ENCODE results near the gene IGFALS.
"Not testable (repeated sequence)": the region's sequence is repeated elsewhere in the genome, so short reads cannot be mapped to it uniquely, and the experiment has no call there.

The IGFALS gene

DNA sequence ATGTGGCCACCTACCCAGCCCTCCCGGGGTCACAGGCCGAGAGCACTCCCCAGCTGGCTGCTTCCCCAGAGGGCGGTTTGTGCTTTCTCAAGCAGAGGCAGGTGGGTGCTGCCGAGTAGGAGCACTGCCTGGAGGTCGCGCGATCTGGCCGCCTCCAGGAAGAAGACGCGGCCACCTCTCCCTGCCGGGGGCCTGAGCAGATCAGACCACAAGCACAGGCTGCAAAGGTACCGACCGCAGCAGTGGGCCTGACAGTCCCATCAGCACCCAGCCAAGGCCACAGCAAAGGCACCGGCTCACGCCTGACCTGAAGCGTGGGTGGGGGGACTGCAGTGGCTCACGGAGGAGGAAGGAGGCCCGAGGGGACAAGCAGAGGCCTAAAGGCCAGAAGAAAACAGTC, 15.2 kb upstream of the IGFALS start:
- no peak overlapping the region for H3K27ac Mint-ChIP-seq
- no peaks in the 10 kb centered on the region for H3K27me3 Mint-ChIP-seq
- H3K36me3 Mint-ChIP-seq, result peaks cover 8% of the 10 kb centered on the region
- no peaks in the 10 kb centered on the region for H3K9me3 Mint-ChIP-seq (ENCODE audit: low read depth)
- no peak overlapping the region for H3K4me3 Mint-ChIP-seq
- H3K4me1 Mint-ChIP-seq (ENCODE audit: low read depth), result peaks cover 10% of the 10 kb centered on the region

DNA sequence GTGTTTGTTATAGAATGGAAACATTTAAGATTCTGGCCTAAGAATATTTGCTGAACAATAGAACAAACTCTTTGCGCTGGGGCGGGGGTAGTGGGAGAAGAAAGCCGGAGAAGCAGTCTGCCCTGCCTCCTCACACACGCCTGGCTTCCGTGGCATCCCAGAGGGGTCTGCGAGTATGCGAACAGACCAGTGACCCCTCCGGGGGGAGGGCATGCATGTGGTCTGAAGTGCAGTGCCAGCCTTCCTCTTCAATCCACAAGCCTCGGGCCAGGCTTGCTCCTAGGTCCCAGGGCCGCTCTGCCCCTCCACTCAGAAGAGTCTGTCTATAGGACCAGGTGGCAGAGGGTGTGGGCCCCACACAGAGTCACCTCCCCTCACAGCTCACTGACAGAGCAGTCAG, 14.1 kb upstream of the IGFALS start:
- Mint-ChIP-seq H3K27me3 (no peaks in the 10 kb centered on the region), H3K4me3 (no peak overlapping the region), H3K27ac (no peak overlapping the region), H3K36me3 (peaks cover 8% of the 10 kb centered on the region), H3K9me3 (ENCODE audit: low read depth) (no peaks in the 10 kb centered on the region), H3K4me1 (ENCODE audit: low read depth) (peaks cover 3% of the 10 kb centered on the region)

DNA sequence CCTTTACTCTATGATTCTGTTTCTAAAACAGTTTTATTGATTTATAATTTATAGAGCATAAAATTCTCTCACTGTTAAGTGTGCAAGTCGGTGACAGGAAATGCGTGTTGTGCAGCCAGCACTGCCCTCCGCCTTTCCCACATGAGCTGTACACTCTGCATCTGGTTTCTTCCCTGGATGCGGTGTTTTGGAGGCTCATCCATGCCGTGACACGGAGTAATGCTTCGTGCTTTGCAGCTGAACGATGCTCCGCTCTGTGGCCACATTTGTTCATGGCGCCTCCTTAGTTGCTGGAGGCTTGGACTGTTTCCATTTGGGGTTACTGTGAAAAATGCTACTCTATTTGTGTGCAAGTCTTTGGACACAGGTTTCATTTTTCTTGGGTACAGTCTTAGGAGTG, 7.2 kb upstream of the IGFALS start:
- peaks cover 5% of the 10 kb centered on the region for H3K36me3 Mint-ChIP-seq
- H3K4me1 Mint-ChIP-seq (ENCODE audit: low read depth), result peaks cover 2% of the 10 kb centered on the region
- no peak overlapping the region for H3K4me3 Mint-ChIP-seq
- H3K27me3 Mint-ChIP-seq, result no peaks in the 10 kb centered on the region
- no peaks in the 10 kb centered on the region for H3K9me3 Mint-ChIP-seq (ENCODE audit: low read depth)
- H3K27ac Mint-ChIP-seq, result no peak overlapping the region

DNA sequence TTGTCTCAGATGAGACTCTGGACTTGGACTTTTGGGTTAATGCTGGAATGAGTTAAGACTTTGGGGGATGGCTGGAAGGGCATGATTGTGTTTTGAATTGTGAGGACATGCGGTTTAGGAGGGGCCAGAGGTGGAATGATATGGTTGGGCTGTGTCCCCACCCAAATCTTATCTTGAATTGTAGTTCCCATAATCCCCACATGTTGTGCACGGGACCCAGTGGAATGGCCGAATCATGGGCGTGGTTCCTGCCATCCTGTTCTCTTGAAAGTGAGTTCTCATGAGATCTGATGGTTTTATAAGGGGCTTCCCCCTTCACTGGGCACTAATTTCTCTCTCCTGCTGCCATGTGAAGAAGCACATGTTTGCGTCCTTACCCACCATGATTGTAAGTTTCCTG, 5.8 kb upstream of the IGFALS start:
- H3K9me3 Mint-ChIP-seq (ENCODE audit: low read depth); H3K27me3 Mint-ChIP-seq; H3K27ac Mint-ChIP-seq; H3K4me1 Mint-ChIP-seq (ENCODE audit: low read depth); H3K36me3 Mint-ChIP-seq; H3K4me3 Mint-ChIP-seq: not testable (repeated sequence)

DNA sequence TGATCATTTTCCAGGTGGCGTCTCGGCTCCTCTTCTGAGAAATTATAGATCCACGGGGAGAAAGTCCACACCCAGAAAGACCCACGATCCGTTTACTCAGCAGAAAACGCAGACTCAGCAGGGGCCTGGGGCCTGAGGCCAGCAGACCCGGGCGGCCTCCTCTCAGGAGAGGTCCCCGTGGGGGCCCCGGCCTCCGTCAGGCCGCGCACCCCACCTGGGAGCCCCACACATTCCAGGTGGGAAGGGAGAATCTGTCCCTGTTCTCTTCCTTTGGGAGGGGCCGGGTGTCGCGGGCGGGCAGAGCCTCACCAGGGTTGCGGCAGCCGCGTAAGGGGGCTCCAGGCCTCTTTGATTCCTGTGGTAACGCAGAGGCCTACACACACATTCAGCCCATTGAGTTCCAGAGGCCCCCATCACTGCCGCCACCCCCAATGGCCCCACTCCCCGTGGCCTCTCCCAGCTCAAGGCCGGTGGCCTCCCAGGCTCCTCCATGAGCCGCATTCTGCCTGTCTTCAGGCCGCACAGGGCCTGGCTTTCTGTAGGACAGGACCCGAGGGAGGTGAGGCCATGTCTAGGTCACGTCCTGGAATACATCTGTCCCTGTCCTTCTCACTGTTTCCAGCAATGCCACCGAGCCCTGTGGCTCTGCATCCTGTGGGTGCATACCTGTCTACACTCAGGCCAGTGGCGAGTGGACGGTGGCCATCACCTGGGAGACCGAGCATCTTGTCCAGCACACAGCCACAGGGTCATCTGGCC, 1.6 kb upstream of the IGFALS start:
- Mint-ChIP-seq H3K4me3 (no peak overlapping the region), H3K36me3 (peaks cover 2% of the 10 kb centered on the region), H3K27me3 (no peaks in the 10 kb centered on the region), H3K27ac (no peak overlapping the region), H3K9me3 (ENCODE audit: low read depth) (no peaks in the 10 kb centered on the region), H3K4me1 (ENCODE audit: low read depth) (no peaks in the 10 kb centered on the region)

DNA sequence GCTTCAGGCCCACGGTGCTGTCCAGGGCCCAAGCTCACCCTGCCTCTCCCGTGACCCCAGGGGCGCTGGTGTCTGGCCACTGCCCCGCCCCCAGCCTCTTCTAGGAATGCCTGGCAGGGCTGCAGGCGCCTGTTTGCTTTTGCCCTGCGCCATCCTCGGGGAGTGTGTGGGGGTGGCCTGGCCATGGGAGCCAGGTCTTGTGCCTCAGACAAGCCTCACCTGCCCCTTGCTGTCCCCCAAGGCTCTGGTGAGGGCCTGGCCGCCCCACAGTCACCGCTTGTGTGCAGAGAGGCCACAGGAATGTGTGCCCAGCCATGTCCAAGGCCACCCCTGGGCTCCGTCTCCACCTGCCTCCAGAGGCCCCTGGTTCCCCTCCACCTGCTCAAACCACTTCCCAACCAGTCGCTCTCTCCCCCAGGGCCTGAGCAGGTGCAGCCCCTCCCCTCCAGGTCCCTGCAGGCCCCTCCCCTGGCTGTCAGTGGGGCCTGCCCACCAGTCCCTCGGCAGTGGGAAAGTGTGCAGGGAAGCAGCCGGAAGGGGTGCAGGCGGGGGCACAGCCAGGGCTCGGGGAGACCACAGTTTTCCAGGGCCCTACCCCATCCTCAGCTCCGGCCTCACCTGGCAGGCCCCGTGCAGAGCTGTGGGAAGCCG, 841 bp upstream of the IGFALS start:
- no peaks in the 10 kb centered on the region for H3K4me1 Mint-ChIP-seq (ENCODE audit: low read depth)
- H3K27me3 Mint-ChIP-seq, result no peaks in the 10 kb centered on the region
- peaks cover 2% of the 10 kb centered on the region for H3K36me3 Mint-ChIP-seq
- no peak overlapping the region for H3K27ac Mint-ChIP-seq
- H3K9me3 Mint-ChIP-seq (ENCODE audit: low read depth), result no peaks in the 10 kb centered on the region
- no peak overlapping the region for H3K4me3 Mint-ChIP-seq

DNA sequence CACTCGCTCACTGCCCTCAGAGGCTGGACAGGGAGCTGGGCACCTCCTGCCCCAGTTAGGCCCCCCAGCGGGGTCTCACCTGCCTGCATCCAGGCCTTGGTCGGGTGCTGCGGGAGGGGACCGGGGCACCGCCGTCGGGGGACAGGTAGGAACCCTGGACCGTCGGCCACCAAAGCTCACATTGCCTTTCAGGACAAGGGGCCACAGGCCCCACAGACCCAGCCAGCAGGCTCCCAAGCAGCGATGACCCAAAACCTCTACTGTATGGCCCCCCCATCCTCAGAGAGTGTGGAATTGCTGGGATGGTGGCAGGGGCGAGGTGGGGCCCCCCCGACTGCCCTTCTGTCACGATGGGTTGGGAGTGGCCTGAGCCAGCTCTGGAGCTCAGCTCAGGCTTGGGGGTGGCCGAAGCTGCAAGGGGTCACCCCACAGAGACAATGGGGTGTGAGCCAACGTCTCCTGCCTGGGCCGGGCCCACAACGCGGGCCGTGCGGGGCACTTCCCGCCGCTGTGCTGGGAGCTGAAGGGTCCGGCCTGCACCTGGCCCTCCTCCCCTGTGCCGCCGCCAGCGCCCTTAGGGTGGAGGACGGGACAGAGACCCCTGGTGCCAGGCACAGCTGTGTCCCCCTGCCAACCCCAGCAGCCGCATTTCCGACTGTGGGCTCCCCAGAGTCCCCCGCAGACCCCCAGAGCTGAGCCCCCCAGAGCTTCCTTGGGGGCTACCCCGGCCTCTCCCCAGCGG, 498 bp downstream of the IGFALS start:
- Mint-ChIP-seq H3K27me3 (no peaks in the 10 kb centered on the region), H3K27ac (no peak overlapping the region), H3K4me1 (ENCODE audit: low read depth) (peaks cover 2% of the 10 kb centered on the region), H3K9me3 (ENCODE audit: low read depth) (no peaks in the 10 kb centered on the region), H3K36me3 (peaks cover 2% of the 10 kb centered on the region), H3K4me3 (no peak overlapping the region)

DNA sequence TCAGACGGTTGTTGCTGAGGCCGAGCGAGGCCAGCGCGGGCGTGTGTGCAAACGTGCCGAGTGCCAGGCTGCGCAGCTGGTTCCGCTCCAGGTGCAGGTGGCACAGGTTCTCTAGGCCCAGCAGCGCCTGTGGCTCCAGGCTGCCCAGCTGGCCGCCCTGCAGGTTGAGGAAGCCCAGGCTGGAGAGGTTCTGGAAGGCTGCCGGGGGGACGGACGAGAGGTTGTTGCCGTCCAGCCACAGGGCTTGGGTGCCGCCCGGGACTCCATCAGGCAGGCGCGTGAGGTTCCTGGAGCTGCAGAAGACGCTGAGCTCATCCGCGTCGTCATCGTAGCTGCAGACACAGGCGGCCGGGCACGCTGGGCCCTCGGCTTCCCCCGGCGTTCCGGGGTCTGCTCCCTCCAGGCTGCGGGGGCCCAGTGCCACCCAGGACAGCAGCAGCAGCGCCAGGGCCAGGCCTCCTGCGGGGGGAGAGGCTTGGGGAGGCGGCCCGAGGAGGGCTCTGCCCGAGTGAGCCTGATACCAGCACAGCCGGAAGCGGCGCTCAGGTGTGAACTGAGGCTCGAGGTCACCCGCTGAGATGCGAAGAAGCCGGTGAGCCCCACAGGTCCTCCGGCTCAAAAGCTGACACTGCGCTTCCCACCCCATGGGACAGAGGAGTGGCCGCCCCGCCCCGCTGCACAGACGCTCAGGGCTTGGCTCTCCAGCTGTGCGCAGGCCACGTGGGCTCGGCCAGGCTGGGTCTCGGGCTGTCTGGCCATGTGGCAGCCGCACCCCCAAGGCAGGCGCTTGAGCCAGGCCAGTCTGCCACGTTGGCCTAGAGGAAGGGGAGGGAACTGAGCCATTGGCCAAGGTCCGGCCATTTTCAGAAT, 1.3 kb downstream of the IGFALS start:
- Mint-ChIP-seq H3K36me3 (peaks cover 1% of the 10 kb centered on the region), H3K9me3 (ENCODE audit: low read depth) (no peaks in the 10 kb centered on the region), H3K27ac (no peak overlapping the region), H3K4me1 (ENCODE audit: low read depth) (peaks cover 2% of the 10 kb centered on the region), H3K27me3 (no peaks in the 10 kb centered on the region), H3K4me3 (no peak overlapping the region)

DNA sequence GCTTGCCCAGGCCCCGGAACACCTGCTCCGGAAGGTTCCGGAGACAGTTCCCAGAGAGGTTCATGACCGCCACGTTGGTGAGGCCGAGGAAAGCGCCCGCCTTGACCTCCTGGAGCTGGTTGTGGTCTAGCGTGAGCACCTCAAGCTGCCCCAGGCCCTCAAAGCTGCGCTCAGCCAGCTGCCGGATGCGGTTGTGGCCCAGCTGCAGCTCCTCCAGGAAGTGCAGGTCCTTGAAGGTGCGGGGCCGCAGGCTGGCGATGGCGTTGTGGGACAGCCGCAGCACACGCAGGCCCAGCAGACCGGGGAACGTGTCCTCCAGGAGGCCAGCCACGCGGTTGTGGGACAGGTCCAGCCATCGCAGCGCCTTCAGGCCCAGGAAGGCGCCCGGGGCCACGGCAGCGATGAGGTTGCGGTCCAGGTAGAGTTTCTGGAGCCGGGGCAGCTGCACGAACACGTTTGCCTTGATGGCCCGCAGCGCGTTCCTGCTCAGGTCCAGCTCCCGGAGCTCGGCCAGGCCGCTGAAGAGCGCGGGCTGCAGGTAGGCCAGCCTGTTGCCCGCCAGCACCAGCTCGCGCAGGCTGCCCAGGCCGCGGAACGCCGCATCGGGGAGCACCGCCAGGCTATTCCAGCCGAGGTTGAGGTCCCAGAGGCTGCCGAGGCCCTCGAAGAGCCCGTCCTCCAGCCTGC, 2.1 kb downstream of the IGFALS start:
- Mint-ChIP-seq H3K36me3 (no peaks in the 10 kb centered on the region), H3K4me1 (ENCODE audit: low read depth) (peaks cover 2% of the 10 kb centered on the region)

DNA sequence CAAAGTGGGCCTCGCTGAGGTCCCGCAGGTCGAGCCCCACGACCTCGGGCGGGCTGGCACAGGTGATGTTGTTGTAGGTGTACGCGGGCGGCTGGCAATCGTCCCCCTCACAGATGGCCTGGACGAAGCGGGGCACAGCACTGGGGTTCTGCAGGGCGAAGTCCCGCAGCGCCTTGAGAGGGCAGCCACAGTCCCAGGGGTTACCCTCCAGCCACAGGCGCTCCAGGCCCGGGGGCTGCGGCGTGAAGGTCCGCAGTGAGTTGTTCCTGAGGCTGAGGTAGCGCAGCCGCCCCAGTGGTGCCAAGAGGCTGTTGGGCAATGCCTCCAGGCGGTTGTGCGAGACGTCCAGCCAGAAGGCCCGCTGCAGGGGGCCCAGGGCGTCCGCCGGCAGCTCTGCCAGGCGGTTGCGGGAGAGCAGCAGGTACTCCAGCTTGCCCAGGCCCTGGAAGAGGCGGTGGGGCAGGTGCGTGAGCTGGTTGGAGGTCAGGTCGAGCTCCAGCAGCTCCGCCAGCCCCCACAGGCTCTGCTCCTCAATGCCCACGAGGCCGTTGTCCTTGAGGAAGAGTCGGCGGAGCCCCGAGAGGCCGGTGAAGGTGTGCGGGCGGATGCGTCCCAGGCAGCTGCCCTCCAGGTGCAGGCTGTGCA, 2.8 kb downstream of the IGFALS start:
- Mint-ChIP-seq H3K9me3 (ENCODE audit: low read depth) (no peaks in the 10 kb centered on the region), H3K36me3 (no peaks in the 10 kb centered on the region), H3K27me3 (no peaks in the 10 kb centered on the region), H3K4me3 (no peak overlapping the region), H3K4me1 (ENCODE audit: low read depth) (peaks cover 2% of the 10 kb centered on the region), H3K27ac (no peak overlapping the region)

More for the DNA sequence above, 2.1 kb downstream of the IGFALS start:
- H3K9me3 Mint-ChIP-seq (ENCODE audit: low read depth), result no peaks in the 10 kb centered on the region
- H3K4me3 Mint-ChIP-seq, result no peak overlapping the region
- H3K27ac Mint-ChIP-seq, result no peak overlapping the region
- no peaks in the 10 kb centered on the region for H3K27me3 Mint-ChIP-seq

DNA sequence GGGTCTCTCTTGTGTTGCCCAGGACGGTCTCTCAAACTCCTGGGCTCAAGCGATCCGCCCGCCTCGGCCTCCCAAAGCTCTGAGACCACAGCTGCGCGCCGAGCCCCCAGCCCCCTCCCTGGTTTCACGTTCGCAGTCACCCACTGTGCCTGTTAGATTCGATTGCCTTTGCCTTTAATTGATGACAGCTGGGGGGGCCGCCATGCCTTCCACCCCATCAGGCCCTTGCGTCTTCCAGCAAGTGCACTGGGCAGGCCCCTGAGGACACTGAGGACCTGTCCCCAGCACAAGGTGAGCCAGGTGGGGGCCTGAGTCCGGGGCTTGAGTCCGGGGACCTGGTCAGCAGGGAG, 3.3 kb downstream of the IGFALS start:
- Mint-ChIP-seq H3K27ac (no peak overlapping the region), H3K4me1 (ENCODE audit: low read depth) (peaks cover 2% of the 10 kb centered on the region)

DNA sequence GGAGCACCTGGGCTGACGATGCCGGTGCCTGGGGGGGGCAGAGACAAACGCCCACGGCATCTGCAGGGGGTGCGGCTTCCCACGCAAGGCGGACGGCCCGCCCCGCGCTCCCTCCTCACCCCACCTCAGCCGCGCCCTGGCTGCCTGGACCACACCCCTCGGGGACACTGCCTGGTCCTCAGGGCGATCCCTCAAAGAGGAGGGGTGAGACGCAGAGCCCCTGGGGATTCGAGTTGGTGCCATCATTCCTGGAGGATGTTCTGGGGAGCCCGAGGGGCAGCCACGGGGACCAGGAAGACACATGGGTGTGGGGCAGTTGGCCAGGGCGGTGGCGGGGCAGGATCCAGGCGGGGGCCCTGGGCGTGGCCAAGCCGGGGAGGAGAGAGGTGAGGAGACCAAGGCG, 3.9 kb downstream of the IGFALS start:
- Mint-ChIP-seq H3K4me1 (ENCODE audit: low read depth) (peaks cover 6% of the 10 kb centered on the region), H3K9me3 (ENCODE audit: low read depth) (no peaks in the 10 kb centered on the region), H3K36me3 (no peaks in the 10 kb centered on the region), H3K4me3 (no peak overlapping the region), H3K27ac (no peak overlapping the region), H3K27me3 (no peaks in the 10 kb centered on the region)

More for the DNA sequence above, 3.3 kb downstream of the IGFALS start:
- Mint-ChIP-seq H3K36me3 (no peaks in the 10 kb centered on the region), H3K4me3 (no peak overlapping the region), H3K27me3 (no peaks in the 10 kb centered on the region), H3K9me3 (ENCODE audit: low read depth) (no peaks in the 10 kb centered on the region)

DNA sequence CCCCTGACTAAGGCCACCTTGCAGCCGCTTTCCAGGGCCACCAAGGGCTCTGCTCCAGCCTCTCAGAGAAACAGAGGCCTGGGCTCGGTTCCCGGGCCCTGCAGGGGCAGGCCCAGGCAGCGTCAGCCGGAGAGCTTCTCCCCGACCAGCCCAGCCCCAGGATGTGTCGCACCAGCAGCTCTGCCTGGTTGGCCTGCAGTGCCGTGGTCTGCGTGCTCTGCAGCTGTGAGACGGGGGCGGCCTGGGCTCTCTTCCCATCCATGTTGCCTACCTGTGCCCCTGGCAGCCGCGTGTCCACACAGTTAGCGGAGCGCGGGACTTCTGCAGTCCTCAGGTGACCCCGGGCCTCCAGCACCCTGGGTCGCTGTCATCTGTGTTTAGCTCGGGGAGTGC, 4.8 kb downstream of the IGFALS start:
- no peak overlapping the region for H3K27ac Mint-ChIP-seq
- no peaks in the 10 kb centered on the region for H3K27me3 Mint-ChIP-seq
- H3K4me1 Mint-ChIP-seq (ENCODE audit: low read depth), result peaks cover 10% of the 10 kb centered on the region
- H3K4me3 Mint-ChIP-seq, result no peak overlapping the region
- H3K36me3 Mint-ChIP-seq, result no peaks in the 10 kb centered on the region
- no peaks in the 10 kb centered on the region for H3K9me3 Mint-ChIP-seq (ENCODE audit: low read depth)

DNA sequence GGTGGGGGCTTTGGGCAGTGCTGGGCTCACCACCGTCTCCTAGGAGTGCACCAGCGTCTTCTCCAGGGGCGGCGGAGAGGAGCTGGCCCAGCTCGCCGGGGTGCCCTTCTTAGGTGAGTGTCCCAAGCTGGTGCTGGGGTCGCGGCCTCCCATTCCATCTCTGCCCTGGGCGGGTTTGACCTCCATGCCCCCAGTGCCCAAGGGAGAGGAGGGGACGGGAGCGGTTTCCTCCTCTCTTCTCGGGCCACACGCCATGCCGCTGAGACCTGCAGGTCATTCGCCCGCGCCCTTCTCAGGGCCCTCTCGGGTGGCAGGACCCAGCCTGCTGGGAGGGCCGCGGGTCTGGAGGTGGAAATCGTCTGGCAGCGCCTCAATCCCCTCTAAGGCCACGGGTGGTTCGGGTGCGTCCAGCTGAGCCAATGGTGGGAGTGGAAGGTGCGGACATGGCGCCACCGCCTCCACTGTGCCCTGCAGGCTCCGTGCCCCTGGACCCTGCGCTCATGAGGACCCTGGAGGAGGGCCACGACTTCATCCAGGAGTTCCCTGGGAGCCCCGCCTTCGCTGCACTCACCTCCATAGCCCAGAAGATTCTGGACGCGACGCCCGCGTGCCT, 5.3 kb downstream of the IGFALS start:
- peaks cover 14% of the 10 kb centered on the region for H3K4me1 Mint-ChIP-seq (ENCODE audit: low read depth)
- H3K9me3 Mint-ChIP-seq (ENCODE audit: low read depth), result no peaks in the 10 kb centered on the region
- no peaks in the 10 kb centered on the region for H3K27me3 Mint-ChIP-seq
- H3K36me3 Mint-ChIP-seq, result no peaks in the 10 kb centered on the region
- no peak overlapping the region for H3K27ac Mint-ChIP-seq
- no peak overlapping the region for H3K4me3 Mint-ChIP-seq
